PC-9 (cell line): ENCODE results near the gene ABHD8. TPM values are rescaled to one million over a fixed set of nuclear protein-coding genes. Genes with fewer than 3 reads are reported as not detected.

Experiments used
- BruUV-seq: library from RNA; stranded (reverse); fragments of 400-500 nt; replicated peaks from 2 replicates; lab custom pipeline; 2021; lab: Mats Ljungman, UMichigan
- CTCF ChIA-PET: fragments of 300-600 bp; sonication (Branson Sonifier 250); formaldehyde crosslinking; loops from one replicate; lab custom pipeline; 2022; ENCODE audit warnings: antibody characterized with exemption; lab: Charles Lee
- POLR2A ChIA-PET: fragments of 300-600 bp; sonication (Branson Sonifier 250); formaldehyde crosslinking; loops from one replicate; lab custom pipeline; 2022; ENCODE audit warnings: antibody characterized with exemption; ENCODE audit not compliant: unreplicated experiment; lab: Charles Lee
- DNase-seq, 2 experiments: peaks; one replicate each; pipeline versions ENCODE4 v3.0.0 to v3.0.0-alpha.2; 2015 to 2022; ENCODE audit warnings: mixed read lengths in 1 of 2
- H2AFZ ChIP-seq: fragments of 200-600 bp; sonication (generic); 2 replicates; pipeline ENCODE4 v1.8.1; 2017; ENCODE audit warnings: antibody characterized with exemption
- H3F3A ChIP-seq: fragments of 200-600 bp; sonication (generic); 2 replicates; pipeline ENCODE4 v1.8.1; 2017; ENCODE audit warnings: antibody characterized with exemption, mild to moderate bottlenecking, low read depth; ENCODE audit not compliant: insufficient read depth
- H3K27ac ChIP-seq: fragments of 200-600 bp; sonication (generic); 2 replicates; pipeline ENCODE4 v1.6.1; 2016; ENCODE audit warnings: mixed run types
- H3K27me3 ChIP-seq: fragments of 200-600 bp; sonication (generic); 2 replicates; pipeline ENCODE4 v1.6.1; 2016; ENCODE audit warnings: low read depth, mixed run types; ENCODE audit not compliant: insufficient read depth
- H3K36me3 ChIP-seq: fragments of 200-600 bp; sonication (generic); 2 replicates; pipeline ENCODE4 v1.6.1; 2016; ENCODE audit warnings: low read depth, mixed run types
- H3K4me1 ChIP-seq: fragments of 200-600 bp; sonication (generic); replicated peaks from 2 replicates; pipeline ENCODE4 v1.6.1; 2016; ENCODE audit warnings: mixed run types; ENCODE audit not compliant: insufficient read depth
- H3K4me2 ChIP-seq: fragments of 200-600 bp; sonication (generic); 2 replicates; pipeline ENCODE4 v1.6.1; 2017; ENCODE audit warnings: mixed run types
- H3K4me3 ChIP-seq: fragments of 200-600 bp; sonication (generic); 2 replicates; pipeline ENCODE4 v1.6.1; 2016; ENCODE audit warnings: mixed run types
- H3K79me2 ChIP-seq: fragments of 200-600 bp; sonication (generic); 2 replicates; pipeline ENCODE4 v1.6.1; 2017; ENCODE audit warnings: low read depth, mixed run types
- H3K9me2 ChIP-seq: fragments of 200-600 bp; sonication (generic); 2 replicates; pipeline ENCODE4 v1.8.1; 2017; ENCODE audit warnings: mild to moderate bottlenecking; ENCODE audit not compliant: insufficient read depth
- H3K9me3 ChIP-seq: fragments of 200-600 bp; sonication (generic); 2 replicates; pipeline ENCODE4 v1.8.1; 2016; ENCODE audit warnings: low read depth; ENCODE audit not compliant: insufficient read depth
- H4K20me1 ChIP-seq: fragments of 200-600 bp; sonication (generic); 2 replicates; pipeline ENCODE4 v1.8.1; 2017; ENCODE audit not compliant: insufficient read depth
- CTCF ChIP-seq: fragments of 200-600 bp; sonication (generic); conservative IDR thresholded peaks from 2 replicates; pipeline ENCODE4 v1.6.1; 2017; ENCODE audit warnings: mixed run types, antibody characterized with exemption, mild to moderate bottlenecking, moderate library complexity
- EZH2 ChIP-seq: fragments of 200-600 bp; sonication (generic); IDR thresholded peaks from 2 replicates; pipeline ENCODE4 v1.8.0; 2017; ENCODE audit warnings: antibody characterized with exemption, low read depth
- intact Hi-C: fragments of 100-400 bp; cut with micrococcal nuclease; formaldehyde crosslinking; loops from one replicate; pipeline ENCODE4 v1.10.0; 2022; ENCODE audit not compliant: unreplicated experiment
- total RNA-seq: library from RNA; stranded (reverse); gene quantifications from 2 replicates; pipeline ENCODE4 v1.2.3, GENCODE V29; 2021

ABHD8 gene
- total RNA-seq, 1 experiment from 2014 or later: 37.5 TPM

GRCh38 chr19:17245535-17245984 is 57.7 kb downstream of the ABHD8 start, which contains the start of gene NR2F6:
TSS of gene NR2F6 (minus strand) at chr19:17245919. CDS start at chr19:17245220, 699 bp downstream.
- peak within 1 kb of the TSS; percentile 95 for H3K27ac ChIP-seq
- H3K36me3 ChIP-seq: 0 out of 2 replicates have a peak, but pooled peaks cover 5% of the 10 kb centered on the region
- CTCF ChIA-PET: no interaction called here
- H3F3A ChIP-seq: peaks cover 40% of the 10 kb centered on the region
- no peaks in the 10 kb centered on the region for H3K27me3 ChIP-seq
- peaks cover 67% of the 10 kb centered on the region for H3K4me1 ChIP-seq
- peaks cover 51% of the 10 kb centered on the region for H3K79me2 ChIP-seq
- intact Hi-C loops: no loop called here
- H3K9me2 ChIP-seq: no peaks in the 10 kb centered on the region
- H2AFZ ChIP-seq: peak within 1 kb of the TSS; percentile 41; the same call in 1 of the 2 replicates
- peak within 1 kb of the TSS; percentile 82 for H3K4me3 ChIP-seq
- H3K9me3 ChIP-seq: no peaks in the 10 kb centered on the region
- no peak for TF ChIP-seq EZH2
- no peak for TF ChIP-seq CTCF
- DNase-seq: no peak
- H3K4me2 ChIP-seq: peak within 1 kb of the TSS; percentile 89
- no TSS peak for BruUV-seq
- POLR2A ChIA-PET: no interaction called here
- peaks cover 33% of the 10 kb centered on the region for H4K20me1 ChIP-seq

GRCh38 chr19:17244618-17245534 is 58.3 kb downstream of the ABHD8 start:
- Histone ChIP-seq H3K27ac (peak overlapping the region; percentile 47), H2AFZ (peak overlapping the region; percentile 63; the same call in 1 of the 2 replicates), H3F3A (peaks cover 42% of the 10 kb centered on the region), H3K79me2 (peaks cover 58% of the 10 kb centered on the region), H3K4me1 (peaks cover 69% of the 10 kb centered on the region), H3K4me2 (peak overlapping the region; percentile 89), H3K27me3 (no peaks in the 10 kb centered on the region), H3K9me2 (no peaks in the 10 kb centered on the region), H3K4me3 (peak overlapping the region; percentile 82), H4K20me1 (peaks cover 36% of the 10 kb centered on the region), H3K9me3 (no peaks in the 10 kb centered on the region), H3K36me3 (0 out of 2 replicates have a peak, but pooled peaks cover 5% of the 10 kb centered on the region)
- ChIA-PET POLR2A (interaction anchor here (0.6 kb wide), 1 partner anchor 16 kb away, joined by 6 read pairs; no protein-coding TSS in a partner anchor), CTCF (no interaction called here)
- intact Hi-C loops: no loop called here
- peak; percentile 34 to 53 for DNase-seq
- no TSS peak for BruUV-seq
- no peak for TF ChIP-seq CTCF
- no peak for TF ChIP-seq EZH2

- H3K36me3 ChIP-seq: 0 out of 2 replicates have a peak, but pooled peaks cover 5% of the 10 kb centered on the region
- TF ChIP-seq CTCF (no peak), EZH2 (no peak)
- H3K4me1 ChIP-seq: peaks cover 64% of the 10 kb centered on the region
- H3K27me3 ChIP-seq: no peaks in the 10 kb centered on the region
- ChIA-PET POLR2A (interaction anchor here (0.6 kb wide), 1 partner anchor 16 kb away, joined by 6 read pairs; no protein-coding TSS in a partner anchor), CTCF (interaction anchor here (0.7 kb wide), 1 partner anchor 10 kb away, joined by 16 read pairs; no protein-coding TSS in a partner anchor)
- intact Hi-C loops: no loop called here
- H3K9me2 ChIP-seq: no peaks in the 10 kb centered on the region
- peaks cover 38% of the 10 kb centered on the region for H3F3A ChIP-seq
- peak; percentile 43 to 54 for DNase-seq
- H3K9me3 ChIP-seq: no peaks in the 10 kb centered on the region
- H3K4me2 ChIP-seq: peak overlapping the region; percentile 89
- H3K79me2 ChIP-seq: peaks cover 67% of the 10 kb centered on the region
- peak overlapping the region; percentile 47 for H3K27ac ChIP-seq
- peak overlapping the region; percentile 82 for H3K4me3 ChIP-seq
- TSS peak; percentile 5 for BruUV-seq
- H4K20me1 ChIP-seq: peaks cover 36% of the 10 kb centered on the region
- peak overlapping the region; percentile 63; the same call in 1 of the 2 replicates for H2AFZ ChIP-seq
These were observed 59.2 kb downstream of the ABHD8 start for GRCh38 chr19:17243830-17244617.
